Astrocyte (in vitro differentiated cells and primary cell): ENCODE data around the gene CCDC146. TPM values are rescaled to one million over a fixed set of nuclear protein-coding genes. Genes with fewer than 3 reads are reported as not detected.

Experiments
- DNase-seq: peaks from one replicate; pipeline ENCODE4 v3.0.0-alpha.2; 2010; ENCODE audit warnings: low read depth
- FAIRE-seq: peaks from 2 replicates; lab custom pipeline; 2011; peaks lifted over from hg19 to GRCh38; lab: Jason Lieb, UNC
- H2AFZ ChIP-seq: 2 replicates; pipeline ENCODE4 v1.6.0; 2012; ENCODE audit warnings: low read depth, low read length, inconsistent platforms
- H3K27ac ChIP-seq: 2 replicates; pipeline ENCODE4 v1.5.1; 2011; ENCODE audit warnings: low read depth, low read length, inconsistent platforms
- H3K27me3 ChIP-seq: 2 replicates; pipeline ENCODE4 v1.6.0; 2011; ENCODE audit warnings: low read length, inconsistent platforms; ENCODE audit not compliant: insufficient read depth
- H3K36me3 ChIP-seq: 2 replicates; pipeline ENCODE4 v1.5.1; 2011; ENCODE audit warnings: low read length, inconsistent platforms; ENCODE audit not compliant: insufficient read depth
- H3K4me1 ChIP-seq: 2 replicates; pipeline ENCODE4 v1.5.1; 2011; ENCODE audit warnings: low read length, inconsistent platforms; ENCODE audit not compliant: insufficient read depth
- H3K4me2 ChIP-seq: 2 replicates; pipeline ENCODE4 v1.6.0; 2012; ENCODE audit warnings: low read length, inconsistent platforms
- H3K4me3 ChIP-seq: 2 replicates; pipeline ENCODE4 v1.5.1; 2011; ENCODE audit warnings: low read depth, mild to moderate bottlenecking, low read length, inconsistent platforms; ENCODE audit not compliant: insufficient read depth
- H3K79me2 ChIP-seq: 2 replicates; pipeline ENCODE4 v1.6.0; 2012; ENCODE audit warnings: mild to moderate bottlenecking, low read length, inconsistent platforms; ENCODE audit not compliant: insufficient read depth
- H3K9ac ChIP-seq: 2 replicates; pipeline ENCODE4 v1.6.0; 2012; ENCODE audit warnings: mild to moderate bottlenecking, low read length, inconsistent platforms
- H3K9me3 ChIP-seq: 2 replicates; pipeline ENCODE4 v1.5.1; 2012; ENCODE audit warnings: low read depth, mild to moderate bottlenecking, low read length, inconsistent platforms; ENCODE audit not compliant: insufficient read depth
- H4K20me1 ChIP-seq: 2 replicates; pipeline ENCODE4 v1.6.0; 2012; ENCODE audit warnings: low read length, inconsistent platforms; ENCODE audit not compliant: insufficient read depth
- H3K27ac Mint-ChIP-seq: one replicate; pipeline ENCODE4 v1.8.0; 2021; ENCODE audit warnings: mild to moderate bottlenecking, mixed read lengths; ENCODE audit not compliant: unreplicated experiment
- H3K27me3 Mint-ChIP-seq: one replicate; pipeline ENCODE4 v1.8.0; 2021; ENCODE audit warnings: low read depth, mixed read lengths; ENCODE audit not compliant: unreplicated experiment
- H3K36me3 Mint-ChIP-seq: one replicate; pipeline ENCODE4 v1.8.0; 2021; ENCODE audit warnings: low read depth, mixed read lengths; ENCODE audit not compliant: unreplicated experiment
- H3K4me1 Mint-ChIP-seq: one replicate; pipeline ENCODE4 v1.8.0; 2021; ENCODE audit warnings: low read depth, mixed read lengths; ENCODE audit not compliant: unreplicated experiment
- H3K4me3 Mint-ChIP-seq: one replicate; pipeline ENCODE4 v1.8.0; 2021; ENCODE audit warnings: mild to moderate bottlenecking, moderate library complexity, mixed read lengths; ENCODE audit not compliant: unreplicated experiment
- H3K9me3 Mint-ChIP-seq: one replicate; pipeline ENCODE4 v1.8.0; 2021; ENCODE audit warnings: mild to moderate bottlenecking, mixed read lengths; ENCODE audit not compliant: unreplicated experiment
- CTCF ChIP-seq: IDR thresholded peaks from 2 replicates; pipeline ENCODE4 v1.5.1; 2011; ENCODE audit warnings: low read depth, mild to moderate bottlenecking, inconsistent platforms, low read length, moderate library complexity; ENCODE audit not compliant: insufficient read depth
- EZH2 ChIP-seq: IDR thresholded peaks from 2 replicates; pipeline ENCODE4 v1.6.1; 2012; ENCODE audit warnings: mild to moderate bottlenecking, low read length, inconsistent platforms; ENCODE audit not compliant: insufficient read depth
- total RNA-seq: library from RNA; stranded (reverse); gene quantifications from 2 replicates; pipeline ENCODE4 v1.2.1, GENCODE V29; 2021

CCDC146 gene
- total RNA-seq, 1 donor from 2014 or later, result 2.0 TPM

- Histone ChIP-seq H3K4me2 (no peak overlapping the region), H3K9ac (no peak overlapping the region), H3K27ac (no peak overlapping the region), H3K4me3 (no peak overlapping the region), H4K20me1 (no peaks in the 10 kb centered on the region), H3K9me3 (no peaks in the 10 kb centered on the region), H2AFZ (peak overlapping the region; percentile 68), H3K36me3 (no peaks in the 10 kb centered on the region), H3K4me1 (peaks cover 2% of the 10 kb centered on the region), H3K27me3 (no peaks in the 10 kb centered on the region), H3K79me2 (no peaks in the 10 kb centered on the region)
- H3K27me3 Mint-ChIP-seq, result no peaks in the 10 kb centered on the region
- H3K4me1 Mint-ChIP-seq, result no peaks in the 10 kb centered on the region
- no peak overlapping the region for H3K4me3 Mint-ChIP-seq
- no peak for TF ChIP-seq CTCF
- TF ChIP-seq EZH2, result no peak
- FAIRE-seq (no peak), DNase-seq (no peak)
- H3K27ac Mint-ChIP-seq, result peak overlapping the region; percentile 4
- H3K9me3 Mint-ChIP-seq, result peaks cover 20% of the 10 kb centered on the region
- H3K36me3 Mint-ChIP-seq, result peaks cover 9% of the 10 kb centered on the region
Observed at GRCh38 chr7:77306231-77307067, 184.0 kb downstream of the CCDC146 start.

GRCh38 chr7:77308792-77309191, 186.4 kb downstream of the CCDC146 start:
- TF ChIP-seq EZH2 (no peak), CTCF (no peak)
- H3K36me3 ChIP-seq, result no peaks in the 10 kb centered on the region
- H3K9me3 Mint-ChIP-seq, result peaks cover 14% of the 10 kb centered on the region
- no peak overlapping the region for H3K27ac ChIP-seq
- FAIRE-seq (no peak), DNase-seq (no peak)
- H3K4me2 ChIP-seq, result no peak overlapping the region
- H3K27me3 ChIP-seq, result no peaks in the 10 kb centered on the region
- H3K9ac ChIP-seq, result no peak overlapping the region
- peaks cover 9% of the 10 kb centered on the region for H3K36me3 Mint-ChIP-seq
- H3K27me3 Mint-ChIP-seq, result no peaks in the 10 kb centered on the region
- H3K4me1 Mint-ChIP-seq, result no peaks in the 10 kb centered on the region
- H3K27ac Mint-ChIP-seq, result no peak overlapping the region
- H2AFZ ChIP-seq, result no peak overlapping the region
- H3K4me1 ChIP-seq, result peaks cover 2% of the 10 kb centered on the region
- H3K4me3 Mint-ChIP-seq, result no peak overlapping the region
- H3K4me3 ChIP-seq, result no peak overlapping the region
- H4K20me1 ChIP-seq, result no peaks in the 10 kb centered on the region
- no peaks in the 10 kb centered on the region for H3K9me3 ChIP-seq
- no peaks in the 10 kb centered on the region for H3K79me2 ChIP-seq

GRCh38 chr7:77309714-77310220, 187.4 kb downstream of the CCDC146 start:
- Histone ChIP-seq H3K9me3 (no peaks in the 10 kb centered on the region), H3K4me3 (no peak overlapping the region), H3K9ac (no peak overlapping the region), H3K4me2 (no peak overlapping the region), H3K27me3 (no peaks in the 10 kb centered on the region), H3K79me2 (no peaks in the 10 kb centered on the region), H4K20me1 (no peaks in the 10 kb centered on the region), H3K4me1 (peaks cover 2% of the 10 kb centered on the region), H3K36me3 (no peaks in the 10 kb centered on the region), H3K27ac (no peak overlapping the region), H2AFZ (no peak overlapping the region)
- no peaks in the 10 kb centered on the region for H3K4me1 Mint-ChIP-seq
- H3K4me3 Mint-ChIP-seq, result no peak overlapping the region
- H3K9me3 Mint-ChIP-seq, result peaks cover 11% of the 10 kb centered on the region
- FAIRE-seq (no peak), DNase-seq (no peak)
- TF ChIP-seq EZH2 (no peak), CTCF (no peak)
- H3K27me3 Mint-ChIP-seq, result no peaks in the 10 kb centered on the region
- peaks cover 5% of the 10 kb centered on the region for H3K36me3 Mint-ChIP-seq
- no peak overlapping the region for H3K27ac Mint-ChIP-seq
